Right forelimb (tissue), 1 donor: ENCODE results near the gene CENPT.

Source experiments
- DNase-seq: peaks from one replicate; pipeline ENCODE4 v3.0.0-alpha.2; 2018

Gene CENPT

DNA sequence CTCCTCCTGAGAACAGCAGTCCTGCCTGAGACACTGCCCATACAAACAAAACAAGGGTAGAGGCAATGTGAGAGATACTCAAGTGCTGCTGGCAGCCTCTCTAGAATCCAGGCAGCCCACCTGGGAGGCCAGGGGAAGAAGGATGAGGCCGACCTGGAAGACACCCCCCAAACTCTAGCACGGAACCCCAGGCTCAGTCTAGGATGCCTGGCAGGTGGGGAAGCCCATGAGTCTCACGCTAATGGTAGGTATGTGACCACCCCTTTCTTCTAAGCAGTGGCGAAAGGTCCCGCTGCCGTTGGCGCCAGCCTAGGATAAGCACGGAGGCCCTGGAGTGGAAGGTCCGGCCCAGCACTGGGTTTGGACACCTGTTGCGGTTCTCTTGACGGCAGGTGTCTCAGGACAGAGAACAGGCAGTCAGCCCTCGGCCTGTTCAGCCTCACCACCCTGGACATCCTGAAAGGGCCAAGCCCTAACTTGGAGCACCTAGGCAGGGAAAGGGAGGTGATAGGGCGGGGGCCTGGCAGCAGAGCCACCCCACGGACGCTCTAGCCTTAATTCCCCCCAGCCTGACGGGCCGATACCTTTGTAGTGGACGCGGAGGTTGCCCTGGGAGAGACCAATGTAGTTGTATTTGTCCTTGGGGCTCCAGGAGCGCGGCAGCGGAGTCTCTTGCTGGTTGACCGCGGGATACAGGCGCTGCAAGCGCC lies 41.6 kb downstream of the CENPT start:
- no peak for DNase-seq

- no peak for DNase-seq
These were observed 42.5 kb downstream of the CENPT start for GRCh38 chr16:67804853-67805542.

DNA sequence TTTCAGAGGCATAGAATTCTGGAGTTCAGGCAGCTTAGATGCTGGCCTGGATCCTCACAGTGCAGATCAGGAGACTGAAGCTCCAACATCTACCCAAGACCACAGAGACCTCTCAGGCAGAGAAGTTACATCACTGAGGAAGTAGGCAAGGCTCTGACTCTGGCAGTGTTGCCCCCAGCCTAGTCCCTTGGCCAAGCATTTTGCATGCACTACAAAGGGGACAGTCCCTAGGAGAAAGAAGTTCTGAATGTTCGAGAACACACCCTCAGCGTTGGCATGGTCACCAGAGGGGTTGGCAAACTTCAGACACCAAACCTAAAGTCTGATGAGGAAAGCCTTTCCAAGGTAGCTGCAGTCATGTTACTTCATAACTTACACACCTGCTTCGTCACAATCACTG lies 43.6 kb downstream of the CENPT start:
- no peak for DNase-seq

DNA sequence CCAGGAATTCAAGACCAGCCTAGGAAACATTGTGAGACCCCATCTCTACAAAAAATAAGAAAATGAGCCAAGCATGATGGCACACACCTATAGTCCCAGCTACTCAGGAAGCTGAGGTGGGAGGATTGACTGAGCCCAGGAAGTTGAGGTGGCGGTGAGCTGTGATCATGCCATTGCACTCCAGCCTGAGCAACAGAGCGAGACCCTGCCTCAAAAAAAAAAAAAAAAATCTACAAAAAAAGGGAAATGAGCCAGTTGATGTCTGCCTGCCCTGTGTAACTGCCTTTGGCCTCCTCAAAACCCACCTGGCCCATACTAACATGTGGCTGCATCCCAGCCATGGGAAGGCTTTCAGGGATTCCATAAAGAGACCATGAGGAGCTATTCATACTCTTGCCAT lies 45.6 kb downstream of the CENPT start:
- DNase-seq, result no peak

GRCh38 chr16:67801241-67801640 lies 46.3 kb downstream of the CENPT start:
- DNase-seq, result no peak

DNA sequence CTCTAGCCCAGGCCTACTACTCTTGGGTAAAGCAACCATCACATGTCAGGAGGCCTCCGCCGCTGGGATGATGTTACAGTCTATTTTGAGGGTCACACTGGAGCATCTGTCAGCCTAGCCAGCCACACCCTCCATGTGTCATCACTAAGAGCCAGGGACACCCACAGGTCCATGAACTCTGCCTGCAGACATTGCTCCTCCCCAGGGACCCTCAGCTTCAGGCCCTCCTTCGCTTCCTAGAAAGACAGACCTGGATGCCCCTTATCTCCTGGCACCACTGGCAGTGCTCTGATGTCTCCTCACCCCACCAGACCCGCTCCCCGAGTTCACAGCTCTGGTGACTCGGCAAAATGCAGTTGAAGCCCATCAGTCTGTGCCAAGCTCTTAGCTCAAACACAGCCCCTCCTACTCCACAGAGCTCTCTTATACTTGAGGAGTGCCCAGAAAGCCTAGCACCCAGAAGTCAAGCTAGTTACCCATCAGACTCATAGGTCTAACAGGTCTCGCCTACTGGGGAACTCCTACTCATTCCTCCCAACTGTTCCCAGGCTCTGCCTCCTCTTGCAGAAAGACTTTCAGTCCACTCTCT lies 47.1 kb downstream of the CENPT start:
- no peak for DNase-seq

DNA sequence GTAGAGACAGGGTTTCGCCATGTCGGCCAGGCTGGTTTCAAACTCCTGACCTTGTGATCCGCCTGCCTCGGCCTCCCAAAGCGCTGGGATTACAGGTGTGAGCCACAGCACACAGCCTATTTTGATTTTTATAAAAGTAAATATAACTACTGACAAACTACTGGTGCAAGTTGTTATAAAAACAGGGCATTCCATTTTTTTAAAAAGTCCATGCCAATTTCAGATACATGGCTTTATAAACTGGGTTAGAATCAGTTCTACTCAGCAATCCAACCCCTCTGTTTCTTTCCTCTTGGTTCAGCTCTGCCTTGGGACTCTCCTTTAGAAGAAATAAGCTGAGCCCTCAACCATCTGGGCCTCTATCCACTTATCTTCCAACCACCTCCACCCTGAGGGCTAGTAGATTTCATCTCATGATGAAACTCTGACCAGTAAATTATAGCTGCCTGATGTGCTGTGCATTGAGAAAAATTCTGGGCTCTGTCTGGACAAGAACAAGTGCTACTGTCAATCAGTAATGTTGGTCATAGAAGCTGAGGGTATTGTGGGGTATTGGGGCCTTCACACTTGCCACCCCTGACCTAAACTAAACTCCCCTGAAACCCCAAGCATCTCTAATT lies 51.3 kb downstream of the CENPT start:
- no peak for DNase-seq

- no peak for DNase-seq
These were observed 57.4 kb downstream of the CENPT start for GRCh38 chr16:67790071-67790470.

GRCh38 chr16:67786491-67786890 lies 61.0 kb downstream of the CENPT start:
- no peak for DNase-seq

GRCh38 chr16:67783353-67783725 lies 64.2 kb downstream of the CENPT start:
- DNase-seq, result no peak

- no peak for DNase-seq
These were observed 64.7 kb downstream of the CENPT start for GRCh38 chr16:67782567-67783352.

GRCh38 chr16:67781565-67781921 lies 66.0 kb downstream of the CENPT start:
- no peak for DNase-seq

DNA sequence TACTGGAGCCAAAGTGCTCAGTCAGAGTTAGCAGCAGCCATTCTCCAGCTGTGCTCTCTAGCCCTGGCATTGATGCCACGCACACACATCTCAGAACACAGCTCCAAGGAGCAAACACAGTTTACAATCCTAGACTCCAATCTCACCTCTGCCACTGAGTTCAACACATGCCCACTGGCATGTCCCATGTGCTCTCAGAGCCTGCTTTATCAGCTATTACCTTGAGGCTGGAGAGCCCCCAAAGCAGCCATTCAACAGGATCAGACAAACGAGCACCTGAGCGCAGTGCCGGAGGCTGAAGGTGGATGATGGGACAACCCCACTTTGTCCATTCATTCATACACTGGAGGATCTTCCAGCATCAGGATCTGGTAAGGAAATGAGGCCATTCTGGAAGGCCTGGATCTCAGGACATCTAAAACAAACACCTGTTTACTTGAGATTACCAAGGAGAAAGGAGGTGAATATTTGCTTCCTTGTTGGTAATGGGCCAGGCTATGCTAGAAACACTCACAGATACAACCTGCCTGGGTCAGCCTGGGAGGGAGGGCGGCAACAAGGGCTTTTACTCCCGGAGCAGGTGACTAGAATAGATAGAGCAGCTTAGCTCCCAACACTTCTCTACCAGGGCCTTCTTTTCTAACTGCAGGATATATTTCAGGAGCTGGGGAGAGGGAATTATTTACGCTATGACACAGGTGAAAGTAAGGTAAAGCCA lies 66.5 kb downstream of the CENPT start:
- no peak for DNase-seq

DNA sequence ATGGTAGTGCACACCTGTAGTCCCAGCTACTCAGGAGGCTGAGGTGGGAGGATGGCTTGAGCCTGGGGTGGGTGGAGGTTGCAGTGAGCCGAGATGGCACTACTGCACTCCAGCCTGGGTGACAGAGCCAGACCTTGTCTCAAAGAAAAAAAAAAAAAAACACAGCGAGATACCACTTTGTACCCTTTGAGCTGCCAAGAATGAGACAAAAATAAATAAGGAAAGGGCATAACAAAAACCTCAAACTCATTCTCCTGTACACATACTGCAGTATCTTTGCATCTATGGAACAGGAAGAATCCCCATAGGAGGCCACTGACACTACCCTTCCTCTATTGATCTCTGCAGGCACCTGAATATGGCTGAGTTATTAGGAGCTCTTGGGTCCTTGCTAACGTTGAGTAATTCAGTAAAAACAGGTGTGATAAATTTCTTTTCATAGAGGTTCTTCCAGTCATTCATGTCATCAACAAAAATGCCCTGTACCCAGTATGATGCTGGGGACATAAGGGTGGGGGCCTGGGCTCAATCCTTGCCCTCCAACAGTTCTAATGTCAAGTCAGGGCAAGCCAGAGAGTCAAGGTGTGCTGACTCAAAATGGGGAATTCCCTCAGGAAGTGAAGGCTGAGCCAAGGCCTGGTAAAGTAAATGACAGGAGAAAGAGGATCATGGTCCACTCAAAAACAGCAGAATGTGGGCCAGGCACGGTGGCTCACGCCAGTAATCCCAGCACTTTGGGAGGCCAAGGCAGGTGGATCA lies 68.1 kb downstream of the CENPT start:
- no peak for DNase-seq
